ENCODE measurements around the gene ABCG1. TPM values are rescaled to one million over a fixed set of nuclear protein-coding genes. Genes with fewer than 3 reads are reported as not detected.

Gene ABCG1
- total and polyA plus RNA-seq, 8 donors = 3.1 to 65.9 (median 15.6) TPM

DNA sequence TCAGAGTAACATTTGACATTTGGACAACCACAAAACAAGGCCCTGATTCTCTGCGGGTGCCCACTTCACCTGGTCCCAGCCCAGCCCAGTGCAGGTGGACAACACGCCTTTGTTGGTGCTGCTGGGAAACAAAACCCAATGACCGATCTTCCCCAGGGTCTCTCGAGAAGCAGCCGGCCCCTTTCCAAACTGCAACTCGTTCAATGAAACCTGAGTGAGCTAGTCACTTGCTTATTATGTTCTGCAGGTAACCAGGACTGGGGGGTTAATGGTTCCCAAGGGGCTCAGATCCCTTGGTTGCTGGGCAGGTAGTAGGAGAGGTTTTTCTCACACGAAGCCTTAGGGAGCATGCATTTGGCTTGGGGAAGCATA, 42.9 kb downstream of the ABCG1 start:
- WGBS, 5 donors = 56 to 83% (median 72%) methylated on average over 3 to 7 of the region's 7 CpGs
- DNase-seq = no peak
- no peaks in the 10 kb centered on the region for H3K27me3 ChIP-seq
- peaks cover 8 to 56% (median 39%) of the 10 kb centered on the region in 4 donors for H3K4me1 ChIP-seq
- H3K36me3 ChIP-seq = no peaks in the 10 kb centered on the region
- H3K27ac ChIP-seq = peak overlapping the region in 2 of 5 donors; percentile 64
- TF ChIP-seq POLR2AphosphoS5 (IDR thresholded peaks at IDR 0.05) (no peak), POLR2A (IDR thresholded peaks at IDR 0.05) (no peak), EP300 (IDR thresholded peaks at IDR 0.05) (no peak)
- TF ChIP-seq, protein P1, sequence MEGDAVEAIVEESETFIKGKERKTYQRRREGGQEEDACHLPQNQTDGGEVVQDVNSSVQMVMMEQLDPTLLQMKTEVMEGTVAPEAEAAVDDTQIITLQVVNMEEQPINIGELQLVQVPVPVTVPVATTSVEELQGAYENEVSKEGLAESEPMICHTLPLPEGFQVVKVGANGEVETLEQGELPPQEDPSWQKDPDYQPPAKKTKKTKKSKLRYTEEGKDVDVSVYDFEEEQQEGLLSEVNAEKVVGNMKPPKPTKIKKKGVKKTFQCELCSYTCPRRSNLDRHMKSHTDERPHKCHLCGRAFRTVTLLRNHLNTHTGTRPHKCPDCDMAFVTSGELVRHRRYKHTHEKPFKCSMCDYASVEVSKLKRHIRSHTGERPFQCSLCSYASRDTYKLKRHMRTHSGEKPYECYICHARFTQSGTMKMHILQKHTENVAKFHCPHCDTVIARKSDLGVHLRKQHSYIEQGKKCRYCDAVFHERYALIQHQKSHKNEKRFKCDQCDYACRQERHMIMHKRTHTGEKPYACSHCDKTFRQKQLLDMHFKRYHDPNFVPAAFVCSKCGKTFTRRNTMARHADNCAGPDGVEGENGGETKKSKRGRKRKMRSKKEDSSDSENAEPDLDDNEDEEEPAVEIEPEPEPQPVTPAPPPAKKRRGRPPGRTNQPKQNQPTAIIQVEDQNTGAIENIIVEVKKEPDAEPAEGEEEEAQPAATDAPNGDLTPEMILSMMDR (IDR thresholded peaks at IDR 0.05) = no peak
- no peaks in the 10 kb centered on the region for H3K9me3 ChIP-seq
- intact Hi-C loops (cut with DNase I; ENCODE audit: low total_unique reads) = no loop called here
- no peak overlapping the region for H3K4me3 ChIP-seq

DNA sequence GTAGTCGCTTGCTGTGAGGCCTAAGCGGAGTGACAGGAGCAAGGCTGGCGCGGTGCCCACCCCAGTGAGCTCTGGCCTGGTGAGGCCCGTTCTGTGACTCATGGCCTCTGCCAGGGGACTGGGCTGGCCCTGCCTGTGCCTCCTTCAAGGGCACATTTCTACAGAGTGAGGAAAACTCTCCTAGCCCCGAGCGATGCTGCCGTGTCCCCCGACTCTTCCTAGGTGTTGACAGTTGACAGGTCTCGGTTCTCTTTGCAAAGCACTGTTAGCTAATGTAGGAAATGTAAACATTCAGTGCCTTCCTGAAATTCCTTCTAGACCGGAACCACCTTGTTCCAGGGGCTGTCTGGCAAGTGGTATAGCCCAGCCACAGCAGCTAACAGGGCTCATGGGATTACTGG, 43.9 kb downstream of the ABCG1 start:
- Histone ChIP-seq H3K36me3 (no peaks in the 10 kb centered on the region), H3K4me3 (no peak overlapping the region), H3K27me3 (no peaks in the 10 kb centered on the region), H3K4me1 (peaks cover 8 to 53% (median 37%) of the 10 kb centered on the region in 4 donors), H3K27ac (peak overlapping the region in 4 of 5 donors; percentile 35 to 65 (median 64)), H3K9me3 (no peaks in the 10 kb centered on the region)
- TF ChIP-seq, protein P1 (IDR thresholded peaks at IDR 0.05) = no peak
- TF ChIP-seq POLR2AphosphoS5 (IDR thresholded peaks at IDR 0.05) (peak in 1 of 3 donors; percentile 28), EP300 (IDR thresholded peaks at IDR 0.05) (no peak)
- DNase-seq = peak; percentile 78 to 88
- WGBS, 5 donors = 24 to 41% (median 28%) methylated on average over 8 to 11 of the region's 11 CpGs
- intact Hi-C loops (cut with DNase I; ENCODE audit: low total_unique reads) = no loop called here

DNA sequence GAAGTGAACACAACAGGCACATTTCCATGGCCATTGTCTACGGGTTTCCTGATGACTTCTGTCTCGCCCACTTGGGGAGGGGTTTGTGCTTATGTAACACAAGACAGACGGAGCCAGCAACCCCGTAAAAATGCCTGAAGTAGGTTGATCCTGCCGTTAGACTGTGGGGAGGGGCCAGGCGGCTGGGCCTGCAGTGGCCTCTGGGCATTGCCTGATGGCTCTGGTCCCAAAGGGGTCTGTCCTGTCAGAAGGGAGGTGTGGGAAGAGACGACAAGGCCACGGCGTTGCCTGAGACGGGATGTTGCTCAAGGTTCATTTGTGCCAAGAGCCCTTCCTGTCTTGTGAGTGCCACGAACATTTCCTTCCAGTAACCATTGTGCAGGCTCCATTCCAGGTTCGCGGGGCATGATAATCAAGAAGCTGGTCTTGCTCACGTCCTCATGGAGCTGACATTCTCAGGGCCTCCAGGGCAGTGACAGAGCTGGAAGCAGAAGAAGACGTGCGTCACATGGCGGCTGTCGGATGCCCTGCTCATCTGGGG, 44.7 kb downstream of the ABCG1 start:
- Histone ChIP-seq H3K36me3 (no peaks in the 10 kb centered on the region), H3K4me1 (peaks cover 8 to 57% (median 36%) of the 10 kb centered on the region in 4 donors), H3K27me3 (no peaks in the 10 kb centered on the region), H3K4me3 (no peak overlapping the region), H3K27ac (peak overlapping the region in 4 of 5 donors; percentile 35 to 65 (median 64)), H3K9me3 (no peaks in the 10 kb centered on the region)
- peak in 1 of 2 donors; percentile 54 for DNase-seq
- intact Hi-C loops (cut with DNase I; ENCODE audit: low total_unique reads) = no loop called here
- TF ChIP-seq POLR2AphosphoS5 (IDR thresholded peaks at IDR 0.05) (peak; percentile 28 to 37 (median 35)), EP300 (IDR thresholded peaks at IDR 0.05) (no peak)
- TF ChIP-seq, protein P1 (IDR thresholded peaks at IDR 0.05) = no peak
- WGBS, 5 donors = 64 to 81% (median 76%) methylated on average over 17 to 18 of the region's 18 CpGs

DNA sequence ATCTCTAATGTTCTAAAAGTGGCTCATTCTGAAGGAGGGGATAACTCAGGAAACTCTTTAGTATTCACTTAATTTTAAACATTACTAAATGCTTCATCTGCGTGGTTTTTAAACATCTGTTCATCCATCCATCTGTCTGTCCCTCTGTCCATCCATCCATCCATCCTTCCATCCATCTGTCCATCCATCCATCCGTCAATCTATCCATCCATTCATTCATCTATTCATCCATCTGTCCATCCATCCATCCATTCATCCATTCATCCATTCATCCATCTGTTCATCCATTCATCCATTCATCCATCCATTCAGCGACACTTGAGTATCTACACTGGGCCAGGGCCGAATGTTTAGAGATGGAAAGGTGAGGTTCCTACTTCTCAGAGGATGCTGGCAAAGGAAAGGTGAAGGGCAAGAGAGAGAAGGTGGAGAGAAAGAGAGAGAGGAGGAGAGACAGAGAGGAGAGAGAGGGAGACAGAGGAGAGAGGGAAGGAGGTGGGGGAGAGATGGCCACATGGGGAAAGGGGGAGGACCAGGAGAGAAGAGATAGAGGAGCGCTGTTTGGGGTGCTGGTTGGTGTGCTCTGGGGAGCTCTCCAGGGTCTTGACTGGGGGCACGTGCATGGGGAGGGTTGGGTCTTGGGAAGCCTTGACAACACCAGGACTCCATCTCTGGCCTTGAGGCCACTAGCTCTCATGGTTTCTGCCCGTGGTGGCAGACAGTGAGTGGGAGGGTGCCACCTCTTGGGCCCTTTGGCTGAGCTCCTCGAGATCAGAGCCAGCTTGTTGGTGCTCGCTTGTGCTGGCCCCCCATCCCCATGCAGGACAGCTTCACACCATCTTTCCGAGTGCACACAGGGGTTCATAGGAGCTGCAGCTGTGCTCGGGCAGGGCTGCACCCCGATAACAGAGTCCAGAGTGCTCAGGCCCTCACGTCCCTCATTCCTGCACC, 45.6 kb downstream of the ABCG1 start:
- peaks cover 8 to 57% (median 32%) of the 10 kb centered on the region in 4 donors for H3K4me1 ChIP-seq
- 78 to 89% (median 81%) methylated on average over 9 to 13 of the region's 13 CpGs for WGBS, 5 donors
- H3K27ac ChIP-seq = peak overlapping the region in 3 of 5 donors; percentile 64 to 65 (median 64)
- intact Hi-C loops (cut with DNase I; ENCODE audit: low total_unique reads) = no loop called here
- TF ChIP-seq POLR2A (IDR thresholded peaks at IDR 0.05) (no peak), EP300 (IDR thresholded peaks at IDR 0.05) (no peak), POLR2AphosphoS5 (IDR thresholded peaks at IDR 0.05) (no peak)
- TF ChIP-seq, protein P1 (IDR thresholded peaks at IDR 0.05) = no peak
- no peaks in the 10 kb centered on the region for H3K27me3 ChIP-seq
- H3K9me3 ChIP-seq = no peaks in the 10 kb centered on the region
- H3K4me3 ChIP-seq = no peak overlapping the region
- no peak for DNase-seq
- no peaks in the 10 kb centered on the region for H3K36me3 ChIP-seq

Data from stomach (tissue), 9 donors.